Measurements from ENCODE around the gene TBC1D1.
A peak's percentile ranks its signal among the peaks of the same experiment; 100 is the strongest.

The TBC1D1 gene

DNA sequence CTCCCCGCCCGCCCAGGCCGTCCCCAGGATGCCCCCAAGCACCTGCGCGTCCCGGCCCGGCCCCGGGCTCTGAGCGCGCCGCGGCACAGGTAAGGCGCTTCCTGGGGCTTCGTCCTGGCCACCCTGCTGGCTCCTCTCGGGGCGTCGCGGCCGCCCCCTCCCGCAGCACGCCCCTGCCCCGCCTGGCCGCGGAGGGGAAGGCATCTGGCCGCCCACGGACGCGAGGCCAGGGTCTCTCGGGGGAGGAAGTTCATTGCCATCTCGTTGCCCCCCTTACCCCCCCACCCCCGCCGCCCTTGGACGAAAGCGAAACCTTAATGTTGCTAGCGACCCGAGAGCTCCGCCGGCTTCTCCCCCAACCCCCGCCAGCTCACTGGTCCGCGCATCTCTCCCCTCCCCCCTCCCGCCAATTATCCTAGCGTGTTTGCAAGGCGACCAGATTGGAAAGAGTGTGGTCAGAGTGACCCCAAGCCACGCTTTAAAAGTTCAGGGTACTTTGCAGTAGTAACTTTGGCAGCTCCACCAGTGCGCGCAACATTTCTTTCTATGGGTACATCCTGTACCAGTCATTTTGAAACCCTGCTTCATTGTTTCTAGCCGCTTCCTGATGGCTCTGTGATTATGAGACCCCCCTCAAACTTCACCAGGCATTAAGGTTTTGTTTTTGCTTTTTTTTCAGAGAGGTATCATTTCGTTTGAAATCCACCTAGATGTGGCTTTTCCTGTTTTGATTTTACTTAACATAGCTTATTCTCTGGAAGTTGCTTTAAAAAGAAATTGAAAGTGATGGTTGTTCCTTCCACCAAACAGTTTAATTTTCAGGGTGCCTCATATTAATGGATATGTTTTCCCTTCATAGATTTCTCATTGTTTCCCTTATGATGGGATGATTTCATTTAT lies 626 bp downstream of the TBC1D1 start:
- no peak for TF ChIP-seq CTCF (IDR thresholded peaks at IDR 0.05; ENCODE audit: unreplicated experiment in 3 of 3)
- peak overlapping the region; percentile 87 to 93 (median 92) for H3K4me3 Mint-ChIP-seq
- H3K27ac Mint-ChIP-seq, result peak overlapping the region in 2 of 3 experiments; percentile 62 to 73
- H3K27me3 Mint-ChIP-seq (ENCODE audit: low read depth), result peaks cover 85% of the 10 kb centered on the region
- no peaks in the 10 kb centered on the region for H3K9me3 Mint-ChIP-seq
- no peaks in the 10 kb centered on the region for H3K36me3 Mint-ChIP-seq (ENCODE audit: low read depth)
- peaks cover 4% of the 10 kb centered on the region for H3K4me1 Mint-ChIP-seq

DNA sequence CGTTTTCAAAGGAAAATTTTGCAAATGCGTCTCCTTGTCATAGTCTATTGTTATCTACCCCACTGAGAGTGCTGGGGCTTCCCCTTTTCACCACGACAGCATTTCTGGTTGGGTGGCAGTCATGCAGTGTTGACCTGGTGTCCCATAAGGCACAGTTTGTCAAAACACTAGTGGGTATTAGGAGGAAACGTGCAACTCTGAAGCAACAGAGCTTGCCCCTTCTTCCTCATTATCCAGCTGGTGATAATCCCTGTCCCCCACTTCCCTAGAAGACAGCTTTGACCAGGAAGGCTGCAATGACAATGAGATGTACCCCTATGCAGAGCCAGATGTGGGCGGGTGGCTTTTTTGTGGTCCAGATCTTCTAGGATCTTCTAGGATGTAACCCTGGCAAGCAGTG lies 1.8 kb downstream of the TBC1D1 start:
- H3K36me3 Mint-ChIP-seq (ENCODE audit: low read depth), result no peaks in the 10 kb centered on the region
- H3K9me3 Mint-ChIP-seq, result no peaks in the 10 kb centered on the region
- H3K27ac Mint-ChIP-seq, result no peak overlapping the region
- H3K27me3 Mint-ChIP-seq (ENCODE audit: low read depth), result peaks cover 76% of the 10 kb centered on the region
- H3K4me3 Mint-ChIP-seq, result peak overlapping the region; percentile 61 to 82 (median 79)
- no peak for TF ChIP-seq CTCF (IDR thresholded peaks at IDR 0.05; ENCODE audit: unreplicated experiment in 3 of 3)
- peaks cover 4% of the 10 kb centered on the region for H3K4me1 Mint-ChIP-seq

GRCh38 chr4:37893164-37893563 lies 2.3 kb downstream of the TBC1D1 start:
- H3K27ac Mint-ChIP-seq, result no peak overlapping the region
- peak overlapping the region; percentile 5 to 82 (median 79) for H3K4me3 Mint-ChIP-seq
- H3K9me3 Mint-ChIP-seq, result no peaks in the 10 kb centered on the region
- no peaks in the 10 kb centered on the region for H3K36me3 Mint-ChIP-seq (ENCODE audit: low read depth)
- peaks cover 71% of the 10 kb centered on the region for H3K27me3 Mint-ChIP-seq (ENCODE audit: low read depth)
- H3K4me1 Mint-ChIP-seq, result peaks cover 4% of the 10 kb centered on the region
- no peak for TF ChIP-seq CTCF (IDR thresholded peaks at IDR 0.05; ENCODE audit: unreplicated experiment in 3 of 3)

- H3K36me3 Mint-ChIP-seq (ENCODE audit: low read depth), result no peaks in the 10 kb centered on the region
- no peak for TF ChIP-seq CTCF (IDR thresholded peaks at IDR 0.05; ENCODE audit: unreplicated experiment in 3 of 3)
- no peak overlapping the region for H3K27ac Mint-ChIP-seq
- H3K9me3 Mint-ChIP-seq, result no peaks in the 10 kb centered on the region
- no peaks in the 10 kb centered on the region for H3K4me1 Mint-ChIP-seq
- H3K27me3 Mint-ChIP-seq (ENCODE audit: low read depth), result peaks cover 50% of the 10 kb centered on the region
- H3K4me3 Mint-ChIP-seq, result no peak overlapping the region
Measured at GRCh38 chr4:37895271-37895670, 4.4 kb downstream of the TBC1D1 start.

DNA sequence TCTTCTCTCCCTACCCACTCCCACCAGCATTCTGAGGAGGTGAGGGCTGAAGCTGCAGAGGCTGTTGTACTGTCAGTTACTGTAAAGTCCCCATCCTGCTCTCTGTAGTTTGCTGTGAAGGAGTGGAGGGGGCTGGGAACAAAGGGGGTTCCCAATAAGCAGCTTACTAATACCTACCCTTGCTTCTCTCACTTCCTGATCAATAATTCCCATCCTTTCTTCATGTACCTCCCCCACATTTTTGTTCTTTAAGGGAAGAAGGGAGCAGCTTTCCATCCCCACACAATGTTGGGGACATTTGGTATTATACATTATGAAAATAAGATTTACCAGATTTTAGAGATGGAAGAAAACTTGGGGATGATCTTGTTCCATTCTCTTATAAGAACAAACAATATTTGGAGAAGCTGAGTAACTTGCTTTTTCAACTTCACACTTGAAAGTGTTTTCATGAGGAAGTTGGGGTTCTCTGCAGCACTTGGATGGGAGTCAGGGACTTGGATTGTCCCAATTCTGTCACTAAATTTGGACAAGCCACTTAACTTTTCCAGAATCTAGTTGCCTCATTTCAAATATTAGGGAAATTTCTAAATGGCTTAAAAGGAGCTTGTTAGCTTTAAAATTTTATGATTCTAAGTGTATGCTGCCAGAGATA lies 5.4 kb downstream of the TBC1D1 start:
- no peaks in the 10 kb centered on the region for H3K36me3 Mint-ChIP-seq (ENCODE audit: low read depth)
- no peaks in the 10 kb centered on the region for H3K9me3 Mint-ChIP-seq
- H3K27me3 Mint-ChIP-seq (ENCODE audit: low read depth), result peaks cover 48% of the 10 kb centered on the region
- H3K4me1 Mint-ChIP-seq, result no peaks in the 10 kb centered on the region
- TF ChIP-seq CTCF (IDR thresholded peaks at IDR 0.05; ENCODE audit: unreplicated experiment in 3 of 3), result no peak
- H3K4me3 Mint-ChIP-seq, result no peak overlapping the region
- H3K27ac Mint-ChIP-seq, result no peak overlapping the region

Measured in nephron (organoid).